ENCODE measurements around the gene FERMT2.

DNA sequence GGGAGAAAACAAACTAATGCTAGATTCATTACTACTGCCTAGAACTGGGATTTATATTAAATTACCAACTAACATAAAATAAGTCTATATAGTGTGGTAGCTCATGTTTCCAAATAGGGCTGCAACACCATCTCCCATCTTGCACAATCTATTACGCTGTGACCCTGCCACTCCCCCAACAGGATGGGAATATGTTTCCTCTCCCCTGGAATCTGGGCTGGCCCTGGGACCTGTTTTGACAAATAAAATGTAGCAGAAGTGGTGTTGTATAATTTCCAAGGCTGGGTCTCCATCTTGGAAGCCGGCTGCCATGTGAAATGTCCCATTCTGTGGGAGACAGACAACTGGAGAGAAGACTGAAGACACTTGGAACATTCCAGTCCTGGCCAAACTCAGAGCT is 45.6 kb upstream of the FERMT2 start:
- TF ChIP-seq CTCF (IDR thresholded peaks at IDR 0.05; ENCODE audit: insufficient read depth, low read depth, low read length) (no peak), EZH2 (IDR thresholded peaks at IDR 0.05; ENCODE audit: insufficient read depth, low read length) (no peak)
